ENCODE data around the gene TSGA10IP.

TSGA10IP gene

DNA sequence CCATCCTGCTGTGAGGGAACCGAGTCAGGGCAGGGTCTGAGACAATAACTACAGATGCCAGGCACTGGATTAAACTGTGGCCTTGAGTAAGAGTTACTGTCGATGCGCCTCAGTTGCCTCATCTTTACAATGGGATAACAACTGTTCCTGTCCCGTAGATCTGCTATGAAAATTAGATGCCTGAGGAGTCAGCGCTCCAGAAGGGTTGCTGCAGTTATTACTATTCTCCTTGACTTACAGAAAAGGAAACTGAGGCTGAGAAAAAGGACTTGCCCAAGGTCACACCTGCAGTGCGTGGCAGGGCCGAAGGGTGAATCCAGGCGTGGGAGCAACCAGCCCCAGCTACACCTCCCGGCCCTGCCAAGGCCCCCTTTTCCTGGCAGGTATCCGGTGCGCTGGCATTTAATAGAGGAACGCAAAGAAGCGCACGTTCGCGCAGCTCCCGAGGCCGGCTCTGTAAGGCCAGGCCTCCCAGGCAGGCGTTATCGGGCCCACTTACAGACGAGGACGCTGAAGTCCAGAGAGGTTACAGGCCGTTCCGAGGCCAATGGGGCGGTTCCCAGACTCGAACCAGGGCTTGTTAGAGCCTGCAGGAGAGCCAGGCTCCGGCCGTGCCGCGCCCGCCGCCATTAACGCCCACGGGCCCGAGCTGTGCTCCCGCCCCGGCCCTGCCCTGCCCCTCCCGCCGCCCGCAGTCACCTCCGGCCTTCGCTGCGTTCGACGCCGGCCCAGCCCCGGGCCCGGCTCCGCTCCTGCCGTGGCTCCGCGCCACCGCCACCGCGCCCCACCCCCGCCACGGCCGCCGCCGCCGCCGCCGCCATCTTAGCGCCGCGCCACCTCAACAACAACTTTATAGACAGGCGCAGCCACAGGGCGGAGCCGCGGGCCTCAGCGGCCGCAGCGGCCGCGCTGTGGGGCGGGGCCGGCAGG, 26.8 kb upstream of the TSGA10IP start, which contains the start of gene C11orf68:
C11orf68 (minus strand) TSS at position 852 of the 930 bp plus-strand sequence; CDS start at position 821, 31 bp downstream.
- no peak for DNase-seq (ENCODE audit: low read depth)

DNA sequence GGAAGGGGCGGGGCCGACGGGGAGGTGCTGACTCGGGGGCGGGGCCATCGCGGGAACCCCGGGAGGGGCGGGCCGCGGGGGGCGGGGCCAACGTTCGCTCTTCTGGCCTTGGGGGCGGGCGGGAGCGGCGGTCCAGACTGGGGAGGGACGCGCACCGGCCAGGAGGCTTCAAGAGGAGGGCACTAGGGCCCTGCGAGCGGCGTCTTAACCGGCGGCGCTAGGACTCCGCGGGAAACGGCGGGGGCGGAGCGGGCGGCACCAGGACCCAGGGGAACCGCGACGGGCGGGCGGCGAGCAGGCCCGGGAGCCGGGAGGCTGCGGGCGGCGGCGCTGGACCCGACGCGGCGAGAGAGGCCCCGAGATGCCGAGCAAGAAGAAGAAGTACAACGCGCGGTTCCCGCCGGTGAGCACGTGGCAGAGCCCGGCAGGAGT, 26.1 kb upstream of the TSGA10IP start, which contains the start of gene DRAP1:
DRAP1 (plus strand) TSS at position 286 of the 432 bp plus-strand sequence; CDS start at position 362, 76 bp downstream.
- DNase-seq (ENCODE audit: low read depth) = peak; percentile 99

DNA sequence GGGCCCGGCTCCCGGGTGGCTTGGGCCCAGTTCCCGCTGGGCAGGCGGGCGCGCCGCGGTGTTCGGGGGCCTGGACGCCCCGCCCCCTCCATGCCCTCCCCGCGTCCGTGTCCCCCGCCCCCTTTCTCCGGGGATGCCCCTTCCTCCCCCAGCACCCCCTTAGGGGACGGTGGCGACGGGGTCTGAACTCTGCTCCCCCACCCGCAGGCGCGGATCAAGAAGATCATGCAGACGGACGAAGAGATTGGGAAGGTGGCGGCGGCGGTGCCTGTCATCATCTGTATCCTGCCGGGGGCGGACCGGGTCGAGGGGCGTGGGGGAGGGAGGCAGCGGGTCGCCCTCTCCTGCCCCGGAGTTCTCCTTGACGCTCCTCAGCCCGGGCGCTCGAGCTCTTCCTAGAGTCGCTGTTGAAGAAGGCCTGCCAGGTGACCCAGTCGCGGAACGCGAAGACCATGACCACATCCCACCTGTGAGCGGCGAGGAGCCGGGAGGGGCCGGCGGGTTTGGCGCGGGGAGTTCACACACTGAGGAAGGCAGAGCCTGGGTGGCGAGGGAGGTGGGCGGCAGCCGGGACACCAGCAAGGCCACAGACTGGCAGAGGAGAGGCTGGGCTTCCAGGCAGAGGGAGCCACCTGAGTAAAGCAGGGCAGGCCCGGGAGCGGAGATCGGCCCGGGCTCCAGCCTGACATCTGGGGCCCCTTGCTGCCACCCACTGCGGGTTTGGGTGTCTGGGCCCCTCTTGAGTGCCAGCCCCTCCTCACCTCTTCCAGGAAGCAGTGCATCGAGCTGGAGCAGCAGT, 25.5 kb upstream of the TSGA10IP start:
- peak; percentile 44 for DNase-seq (ENCODE audit: low read depth)

- DNase-seq (ENCODE audit: low read depth) = no peak
These were observed 24.9 kb upstream of the TSGA10IP start for GRCh38 chr11:65920372-65920802.

DNA sequence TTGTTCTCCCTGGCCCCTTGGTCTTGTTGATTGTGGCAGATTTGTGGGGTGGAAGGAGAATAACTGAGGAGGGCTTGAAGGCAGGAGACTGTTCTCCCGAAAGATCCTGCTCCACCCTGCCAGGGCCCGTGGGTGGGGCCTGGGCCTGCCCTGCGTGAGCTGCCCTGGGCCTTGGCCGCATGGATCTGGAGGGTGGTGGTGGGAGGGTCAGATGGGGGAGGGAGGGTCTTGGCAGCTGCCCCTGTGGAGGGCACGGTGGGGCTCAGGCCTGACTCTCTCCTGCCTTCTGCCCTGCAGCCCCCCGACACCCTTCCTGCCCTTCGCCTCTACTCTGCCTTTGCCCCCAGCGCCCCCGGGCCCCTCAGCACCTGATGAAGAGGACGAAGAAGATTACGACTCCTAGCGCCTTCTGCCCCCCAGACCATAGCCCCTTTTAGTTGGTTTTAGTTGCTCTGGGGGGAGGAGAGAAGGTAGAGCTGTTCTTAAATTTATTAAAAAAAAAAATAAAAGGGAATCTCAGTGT, 24.2 kb upstream of the TSGA10IP start:
- no peak for DNase-seq (ENCODE audit: low read depth)

DNA sequence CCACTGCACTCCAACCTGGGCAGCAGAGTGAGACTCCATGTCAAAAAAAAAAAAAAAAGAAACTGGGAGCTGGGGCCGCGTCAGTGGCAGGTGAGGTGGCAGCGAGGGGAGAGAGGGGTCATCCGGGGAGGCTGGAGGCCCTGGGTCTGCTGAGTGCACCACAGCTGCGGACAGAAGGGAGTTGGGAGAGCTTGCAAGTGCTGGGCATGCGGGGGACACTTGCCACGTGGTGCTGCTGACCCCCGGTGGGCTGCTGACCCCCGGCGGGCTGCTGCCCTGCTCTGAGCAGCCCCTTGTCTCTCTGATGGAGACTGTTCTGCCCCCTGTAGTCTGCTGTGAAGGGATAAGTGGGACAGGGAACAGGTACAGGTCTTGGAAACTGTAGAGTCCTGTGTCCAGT, 23.4 kb upstream of the TSGA10IP start:
- no peak for DNase-seq (ENCODE audit: low read depth)

DNA sequence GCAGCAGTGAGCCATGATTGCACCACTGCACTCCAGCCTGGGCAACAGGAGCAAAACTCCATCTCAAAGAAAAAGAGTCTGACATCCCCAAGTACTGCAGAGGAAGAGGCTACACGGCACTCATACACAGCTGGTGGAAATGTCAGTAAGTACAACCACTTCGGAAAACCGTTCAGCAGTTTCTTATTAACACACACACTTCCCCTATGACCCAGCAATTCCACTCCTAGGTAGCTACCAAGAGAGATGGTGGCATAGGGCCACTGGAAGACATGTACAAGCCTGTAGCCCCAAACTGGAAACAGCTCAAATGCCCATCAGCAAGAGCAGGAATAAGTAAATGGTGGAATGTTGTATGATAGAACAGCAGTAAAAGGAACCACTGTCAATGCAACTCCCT, 22.7 kb upstream of the TSGA10IP start:
- no peak for DNase-seq (ENCODE audit: low read depth)

DNA sequence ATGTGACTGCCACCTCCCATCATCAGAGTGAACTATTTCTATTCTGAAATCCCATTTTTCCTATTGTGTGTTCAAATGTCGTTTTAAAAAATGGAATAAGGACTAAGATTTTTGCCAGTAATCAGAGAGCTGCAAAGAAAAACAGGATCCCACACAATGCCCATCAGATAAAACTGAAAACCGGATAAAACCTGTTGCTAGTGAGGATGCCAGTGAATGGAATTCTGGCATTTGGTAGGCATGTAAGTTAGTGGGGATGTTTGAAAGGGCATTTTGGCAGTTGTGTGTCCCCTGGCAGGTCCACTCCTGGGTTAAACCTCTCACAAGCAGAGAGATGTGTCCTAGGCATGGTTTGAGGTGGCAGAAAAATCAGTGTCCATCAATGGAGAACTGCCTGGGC, 19.9 kb upstream of the TSGA10IP start:
- no peak for DNase-seq (ENCODE audit: low read depth)

- peak; percentile 65 for DNase-seq (ENCODE audit: low read depth)
These were observed 17.3 kb upstream of the TSGA10IP start for GRCh38 chr11:65927904-65928397.

- DNase-seq (ENCODE audit: low read depth) = no peak
These were observed 16.6 kb upstream of the TSGA10IP start for GRCh38 chr11:65928667-65929066.

- DNase-seq (ENCODE audit: low read depth) = no peak
These were observed 13.3 kb upstream of the TSGA10IP start for GRCh38 chr11:65931773-65932557.

DNA sequence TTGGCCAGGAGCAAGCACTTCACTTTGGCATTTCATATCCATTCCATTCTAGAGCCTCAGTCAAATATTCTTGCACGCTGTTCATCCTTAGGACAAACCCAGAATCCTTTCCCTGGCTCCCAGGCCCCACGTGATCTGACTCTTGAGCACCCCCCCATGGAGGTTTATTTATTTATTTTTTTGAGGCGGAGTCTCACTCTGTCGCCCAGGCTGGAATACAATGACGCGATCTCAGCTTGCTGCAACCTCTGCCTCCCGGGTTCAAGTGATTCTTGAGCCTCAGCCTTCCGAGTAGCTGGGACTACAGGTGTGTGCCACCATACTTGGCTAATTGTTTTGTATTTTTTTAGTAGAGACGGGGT, 12.7 kb upstream of the TSGA10IP start:
- no peak for DNase-seq (ENCODE audit: low read depth)

- DNase-seq (ENCODE audit: low read depth) = no peak
These were observed 11.3 kb upstream of the TSGA10IP start for GRCh38 chr11:65934014-65934413.

DNA sequence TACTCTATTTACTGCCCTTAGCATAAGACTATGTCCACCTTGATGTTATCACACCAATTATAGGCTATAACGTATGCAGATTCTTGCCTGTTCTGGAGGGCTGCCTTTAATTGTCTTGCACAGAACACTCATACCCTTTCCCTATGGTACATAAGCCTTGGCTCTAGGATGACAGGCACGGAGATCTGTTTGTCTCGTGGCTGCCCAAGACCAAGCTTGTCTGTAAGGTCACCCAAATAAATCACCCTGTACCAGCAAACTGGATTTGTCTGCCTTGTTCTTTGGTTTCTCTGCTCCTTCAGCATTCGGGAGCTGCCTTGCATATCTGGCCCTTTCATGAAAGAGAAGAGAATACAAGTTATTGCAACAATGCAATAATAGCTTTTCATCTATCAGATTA, 7.5 kb upstream of the TSGA10IP start:
- no peak for DNase-seq (ENCODE audit: low read depth)

DNA sequence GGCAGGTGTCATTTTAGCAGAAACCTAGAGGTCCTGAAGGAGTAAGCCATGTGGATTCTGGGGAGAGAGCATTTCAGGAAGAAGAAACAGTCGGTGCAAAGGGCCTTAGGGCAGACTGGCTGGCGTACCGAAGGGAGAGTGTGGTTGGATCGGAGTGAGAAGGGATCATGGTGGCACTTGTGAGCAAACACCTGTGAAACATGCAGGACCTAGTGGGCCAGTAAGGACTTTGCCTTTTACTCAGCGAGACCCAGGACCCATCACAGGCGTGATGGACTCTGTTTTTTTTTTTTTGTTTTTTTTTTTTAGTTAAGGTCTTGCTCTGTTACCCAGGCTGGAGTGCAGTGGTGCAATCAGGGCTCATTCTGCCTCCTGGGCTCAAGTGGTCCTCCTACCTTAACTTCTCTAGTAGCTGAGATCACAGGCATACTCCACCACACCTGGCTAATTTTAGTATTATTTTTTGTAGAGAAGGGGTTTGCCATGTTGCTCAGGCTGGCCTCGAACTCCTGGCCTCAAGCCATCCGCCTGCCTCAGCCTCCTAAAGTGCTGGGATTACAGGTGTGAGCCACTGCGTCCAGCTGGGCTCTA, 3.5 kb upstream of the TSGA10IP start:
- DNase-seq (ENCODE audit: low read depth) = no peak

- DNase-seq (ENCODE audit: low read depth) = no peak
These were observed 2.7 kb upstream of the TSGA10IP start for GRCh38 chr11:65942531-65942930.

DNA sequence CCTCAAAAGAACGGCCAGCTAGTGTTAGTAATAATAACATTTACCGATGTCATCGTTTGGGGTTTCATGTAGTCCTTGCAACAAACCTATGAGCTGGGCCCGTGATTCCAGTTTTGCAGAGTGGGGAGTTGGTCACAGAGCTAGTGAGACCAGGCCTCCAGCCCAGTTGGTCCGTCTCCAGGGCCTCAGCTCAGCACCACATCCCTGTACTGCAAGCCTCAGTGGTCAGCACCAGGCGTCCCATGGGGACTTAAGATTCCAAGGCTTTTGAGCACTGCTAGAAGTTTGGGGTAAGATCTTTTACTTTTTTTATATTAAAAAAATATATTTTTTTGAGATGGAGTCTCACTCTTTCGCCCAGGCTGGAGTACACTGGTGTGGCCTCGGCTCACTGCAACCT, 1.1 kb upstream of the TSGA10IP start:
- DNase-seq (ENCODE audit: low read depth) = no peak

- DNase-seq (ENCODE audit: low read depth) = no peak
These were observed 513 bp upstream of the TSGA10IP start for GRCh38 chr11:65944767-65945166.

DNA sequence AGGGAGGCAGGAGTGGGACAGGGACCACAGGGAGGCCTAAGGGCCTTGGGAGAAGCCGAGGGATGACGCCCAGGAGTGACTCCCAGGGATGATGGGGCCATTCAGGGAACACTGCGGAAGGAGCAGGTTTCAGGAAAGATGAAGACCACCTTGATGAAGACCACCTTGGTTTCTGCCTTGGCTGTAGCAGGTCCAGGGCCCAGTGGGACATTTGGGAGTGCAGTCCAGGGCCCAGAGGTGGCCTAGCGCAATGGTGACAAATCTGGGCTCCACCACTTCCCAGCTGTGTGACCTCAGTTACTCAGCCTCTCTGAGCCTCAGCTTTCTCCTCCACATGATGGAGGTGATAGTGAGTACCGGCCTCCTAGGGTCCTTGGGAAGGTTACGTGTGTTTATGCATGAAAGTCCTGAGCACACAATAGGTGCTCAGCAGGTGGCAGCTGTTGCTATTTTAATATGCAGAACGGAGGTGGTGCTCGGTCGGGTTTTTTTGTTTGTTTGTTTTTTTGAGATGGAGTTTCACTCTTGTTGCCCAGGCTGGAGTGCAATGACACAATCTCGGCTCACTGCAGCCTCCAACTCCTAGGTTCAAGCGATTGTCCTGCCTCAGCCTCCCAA, 770 bp downstream of the TSGA10IP start:
- DNase-seq (ENCODE audit: low read depth) = no peak

DNA sequence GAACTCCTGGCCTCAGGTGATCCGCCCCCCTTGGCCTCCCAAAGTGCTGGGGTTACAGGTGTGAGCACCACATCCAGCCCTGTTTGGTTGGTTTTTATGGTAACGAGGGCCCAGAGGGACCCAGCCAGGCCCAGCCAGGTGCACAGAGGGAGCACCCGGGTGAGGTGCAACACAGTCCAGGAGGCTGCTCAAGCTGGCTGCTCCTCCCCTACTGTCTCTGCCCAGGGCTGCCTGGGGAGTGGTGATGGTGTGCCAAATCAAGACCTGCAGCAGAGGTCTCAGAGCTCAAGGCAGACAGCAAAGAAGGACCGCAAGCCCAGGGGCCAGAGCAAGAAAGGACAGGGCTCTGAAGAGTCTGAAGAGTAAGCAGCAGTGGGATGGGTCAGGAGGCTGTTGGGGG, 1.4 kb downstream of the TSGA10IP start:
- no peak for DNase-seq (ENCODE audit: low read depth)

- DNase-seq (ENCODE audit: low read depth) = no peak
These were observed 1.9 kb downstream of the TSGA10IP start for GRCh38 chr11:65947133-65947532.

All from T follicular helper cell (primary cell).